ENCODE results near the gene MED26.

- TF ChIP-seq POLR2AphosphoS5 (IDR thresholded peaks at IDR 0.05; ENCODE audit: borderline replicate concordance, low read depth, low read length) = no peak
- no peak for TF ChIP-seq EZH2 (IDR thresholded peaks at IDR 0.05)
Measured at GRCh38 chr19:16626796-16627192, 1.2 kb downstream of the MED26 start.

Measured in SK-N-MC (cell line).